HEK293 (cell line): ENCODE data around the gene STXBP3.
A peak's percentile ranks its signal among the peaks of the same experiment; 100 is the strongest.

Experiments
- EGR2 ChIP-seq: fragments of 450-650 bp; formaldehyde crosslinking; IDR thresholded peaks from 2 replicates; pipeline ENCODE4 v1.5.1; 2016; ENCODE audit warnings: low read depth, missing biosample characterization, missing genetic modification characterization
- GLIS2 ChIP-seq: fragments of 450-650 bp; formaldehyde crosslinking; IDR thresholded peaks from 2 replicates; pipeline ENCODE4 v1.5.1; 2016; ENCODE audit warnings: missing biosample characterization, missing genetic modification characterization
- INSM2 ChIP-seq: fragments of 450-650 bp; formaldehyde crosslinking; IDR thresholded peaks from 2 replicates; pipeline ENCODE4 v1.5.1; 2016; ENCODE audit warnings: missing biosample characterization, missing genetic modification characterization
- OVOL3 ChIP-seq: fragments of 450-650 bp; formaldehyde crosslinking; IDR thresholded peaks from 2 replicates; pipeline ENCODE4 v1.5.1; 2016; ENCODE audit warnings: missing biosample characterization, missing genetic modification characterization
- SETDB1 ChIP-seq: IDR thresholded peaks from one replicate; pipeline ENCODE4 v1.6.1; 2017; ENCODE audit warnings: mild to moderate bottlenecking, low read length, moderate library complexity, mixed read lengths; ENCODE audit not compliant: insufficient read length
- SP7 ChIP-seq: fragments of 450-650 bp; formaldehyde crosslinking; IDR thresholded peaks from 2 replicates; pipeline ENCODE4 v1.5.1; 2016; ENCODE audit warnings: missing biosample characterization, missing genetic modification characterization
- TSHZ1 ChIP-seq: fragments of 450-650 bp; formaldehyde crosslinking; IDR thresholded peaks from 2 replicates; pipeline ENCODE4 v1.5.1; 2016; ENCODE audit warnings: missing biosample characterization, missing genetic modification characterization, borderline replicate concordance
- YY2 ChIP-seq: fragments of 450-650 bp; formaldehyde crosslinking; IDR thresholded peaks from 2 replicates; pipeline ENCODE4 v1.5.1; 2016; ENCODE audit warnings: missing biosample characterization, missing genetic modification characterization
- ZBTB10 ChIP-seq: fragments of 450-650 bp; formaldehyde crosslinking; IDR thresholded peaks from 2 replicates; pipeline ENCODE4 v1.5.1; 2016; ENCODE audit warnings: missing biosample characterization, missing genetic modification characterization
- ZBTB11 ChIP-seq: fragments of 450-650 bp; formaldehyde crosslinking; conservative IDR thresholded peaks from 2 replicates; pipeline ENCODE4 v1.5.1; 2016; ENCODE audit warnings: low read depth, missing biosample characterization, missing genetic modification characterization
- ZBTB20 ChIP-seq: fragments of 450-650 bp; formaldehyde crosslinking; IDR thresholded peaks from 2 replicates; pipeline ENCODE4 v1.5.1; 2016; ENCODE audit warnings: missing biosample characterization, missing genetic modification characterization
- ZBTB49 ChIP-seq: fragments of 450-650 bp; formaldehyde crosslinking; IDR thresholded peaks from 2 replicates; pipeline ENCODE4 v1.5.1; 2016; ENCODE audit warnings: missing biosample characterization, missing genetic modification characterization, low read depth
- ZFP37 ChIP-seq: fragments of 450-650 bp; formaldehyde crosslinking; IDR thresholded peaks from 2 replicates; pipeline ENCODE4 v1.5.1; 2016; ENCODE audit warnings: missing biosample characterization, missing genetic modification characterization
- ZNF140 ChIP-seq: fragments of 450-650 bp; formaldehyde crosslinking; IDR thresholded peaks from 2 replicates; pipeline ENCODE4 v1.5.1; 2016; ENCODE audit warnings: missing biosample characterization, missing genetic modification characterization
- ZNF2 ChIP-seq: fragments of 450-650 bp; formaldehyde crosslinking; IDR thresholded peaks from 2 replicates; pipeline ENCODE4 v1.5.1; 2016; ENCODE audit warnings: missing biosample characterization, missing genetic modification characterization
- ZNF223 ChIP-seq: fragments of 450-650 bp; formaldehyde crosslinking; IDR thresholded peaks from 2 replicates; pipeline ENCODE4 v1.5.1; 2016; ENCODE audit warnings: missing biosample characterization, missing genetic modification characterization
- ZNF350 ChIP-seq: fragments of 450-650 bp; formaldehyde crosslinking; IDR thresholded peaks from 2 replicates; pipeline ENCODE4 v1.5.0; 2017; ENCODE audit warnings: missing biosample characterization, mild to moderate bottlenecking, missing genetic modification characterization
- ZNF366 ChIP-seq: fragments of 450-650 bp; formaldehyde crosslinking; conservative IDR thresholded peaks from 2 replicates; pipeline ENCODE4 v1.5.1; 2016; ENCODE audit warnings: missing biosample characterization, missing genetic modification characterization
- ZNF488 ChIP-seq: fragments of 450-650 bp; formaldehyde crosslinking; IDR thresholded peaks from 2 replicates; pipeline ENCODE4 v1.5.1; 2016; ENCODE audit warnings: missing biosample characterization, missing genetic modification characterization
- ZNF510 ChIP-seq: fragments of 450-650 bp; formaldehyde crosslinking; IDR thresholded peaks from 2 replicates; pipeline ENCODE4 v1.5.1; 2018; ENCODE audit warnings: mild to moderate bottlenecking, missing genetic modification characterization, missing biosample characterization; ENCODE audit not compliant: insufficient replicate concordance
- ZNF544 ChIP-seq: fragments of 450-650 bp; formaldehyde crosslinking; IDR thresholded peaks from 2 replicates; pipeline ENCODE4 v1.5.0; 2017; ENCODE audit warnings: missing biosample characterization, missing genetic modification characterization
- ZNF571 ChIP-seq: fragments of 450-650 bp; formaldehyde crosslinking; IDR thresholded peaks from 2 replicates; pipeline ENCODE4 v1.5.0; 2017; ENCODE audit warnings: missing biosample characterization, missing genetic modification characterization
- ZNF830 ChIP-seq: fragments of 450-650 bp; IDR thresholded peaks from 2 replicates; pipeline ENCODE4 v1.5.0; 2018; ENCODE audit warnings: missing biosample characterization, missing genetic modification characterization, low read depth, mild to moderate bottlenecking, moderate library complexity
- ZXDB ChIP-seq: fragments of 450-650 bp; formaldehyde crosslinking; IDR thresholded peaks from 2 replicates; pipeline ENCODE4 v1.5.1; 2016; ENCODE audit warnings: missing biosample characterization, missing genetic modification characterization

Gene STXBP3

GRCh38 chr1:108746382-108747170 is at the start of gene STXBP3 (continued):
- peak; percentile 69 for TF ChIP-seq ZBTB10 (tag by site-specific recombination)
- TF ChIP-seq ZNF510 (tag by site-specific recombination) = no peak
- peak; percentile 90 for TF ChIP-seq YY2 (tag by site-specific recombination)
- TF ChIP-seq SP7 (tag by site-specific recombination) = peak; percentile 91
- peak; percentile 34 for TF ChIP-seq ZBTB11 (tag by site-specific recombination)
- no peak for TF ChIP-seq ZBTB49 (tag by site-specific recombination)
- no peak for TF ChIP-seq ZNF571 (tag by site-specific recombination)
- peak; percentile 76; the same call in 1 of the 2 replicates for TF ChIP-seq OVOL3
- TF ChIP-seq ZNF223 (tag by site-specific recombination) = 0 out of 2 replicates have a peak, but pooled peaks have one; percentile 41
- peak; percentile 97 for TF ChIP-seq ZXDB (tag by site-specific recombination)
- no peak for TF ChIP-seq ZNF830
- peak; percentile 89 for TF ChIP-seq ZBTB20
- peak; percentile 80 for TF ChIP-seq ZNF2 (tag by site-specific recombination)
- TF ChIP-seq ZNF350 = no peak
- no peak for TF ChIP-seq ZNF488 (tag by site-specific recombination)
- peak; percentile 80 for TF ChIP-seq GLIS2
- peak; percentile 85 for TF ChIP-seq INSM2 (tag by site-specific recombination)
- no peak for TF ChIP-seq ZNF544
- TF ChIP-seq ZNF366 (tag by site-specific recombination) = no peak; the same call in 1 of the 2 replicates
- peak; percentile 69 for TF ChIP-seq EGR2
- no peak for TF ChIP-seq ZNF140 (tag by site-specific recombination)
- peak; percentile 70 for TF ChIP-seq SETDB1
- peak; percentile 81; the same call in 1 of the 2 replicates for TF ChIP-seq ZFP37 (tag by site-specific recombination)
- TF ChIP-seq TSHZ1 (tag by site-specific recombination) = no peak
